ENCODE results near the gene AP1G1.

DNA sequence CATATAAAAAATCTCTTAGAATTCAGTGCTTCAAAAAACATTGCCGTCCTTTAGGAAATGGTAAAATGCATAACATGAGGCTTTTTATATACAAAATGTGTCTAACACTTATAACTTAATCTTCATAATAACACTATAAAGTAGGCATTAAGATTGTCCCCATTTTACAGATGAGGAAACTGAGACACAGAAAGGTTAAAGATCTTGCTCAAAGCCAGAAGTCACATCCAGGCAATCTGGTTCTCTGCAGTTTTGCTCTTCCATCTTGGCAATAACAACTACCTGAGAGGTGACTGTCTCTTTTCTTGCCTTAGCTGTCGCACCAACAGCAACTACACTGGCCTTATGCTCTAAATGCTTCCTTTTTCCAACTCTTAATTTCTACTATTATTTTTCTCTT is 24.5 kb downstream of the AP1G1 start:
- TF ChIP-seq POLR2A (IDR thresholded peaks at IDR 0.05), result no peak
- TF ChIP-seq, protein P1, sequence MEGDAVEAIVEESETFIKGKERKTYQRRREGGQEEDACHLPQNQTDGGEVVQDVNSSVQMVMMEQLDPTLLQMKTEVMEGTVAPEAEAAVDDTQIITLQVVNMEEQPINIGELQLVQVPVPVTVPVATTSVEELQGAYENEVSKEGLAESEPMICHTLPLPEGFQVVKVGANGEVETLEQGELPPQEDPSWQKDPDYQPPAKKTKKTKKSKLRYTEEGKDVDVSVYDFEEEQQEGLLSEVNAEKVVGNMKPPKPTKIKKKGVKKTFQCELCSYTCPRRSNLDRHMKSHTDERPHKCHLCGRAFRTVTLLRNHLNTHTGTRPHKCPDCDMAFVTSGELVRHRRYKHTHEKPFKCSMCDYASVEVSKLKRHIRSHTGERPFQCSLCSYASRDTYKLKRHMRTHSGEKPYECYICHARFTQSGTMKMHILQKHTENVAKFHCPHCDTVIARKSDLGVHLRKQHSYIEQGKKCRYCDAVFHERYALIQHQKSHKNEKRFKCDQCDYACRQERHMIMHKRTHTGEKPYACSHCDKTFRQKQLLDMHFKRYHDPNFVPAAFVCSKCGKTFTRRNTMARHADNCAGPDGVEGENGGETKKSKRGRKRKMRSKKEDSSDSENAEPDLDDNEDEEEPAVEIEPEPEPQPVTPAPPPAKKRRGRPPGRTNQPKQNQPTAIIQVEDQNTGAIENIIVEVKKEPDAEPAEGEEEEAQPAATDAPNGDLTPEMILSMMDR (IDR thresholded peaks at IDR 0.05), result no peak
